BE2C (cell line): ENCODE measurements around the gene ZFAND5.

ENCODE experiments used
- DNase-seq: peaks from one replicate; pipeline ENCODE4 v3.0.0-alpha.2; 2020
- H3K27me3 ChIP-seq: fragments of 250-450 bp; sonication (Bioruptor Pico); 2 replicates; pipeline ENCODE4 v1.5.1; 2020; ENCODE audit warnings: mild to moderate bottlenecking
- H3K36me3 ChIP-seq: fragments of 250-450 bp; sonication (Bioruptor Pico); 2 replicates; pipeline ENCODE4 v1.5.1; 2020; ENCODE audit warnings: mild to moderate bottlenecking
- H3K4me1 ChIP-seq: fragments of 250-450 bp; sonication (Bioruptor Pico); 2 replicates; pipeline ENCODE4 v1.5.1; 2020
- H3K4me3 ChIP-seq: 2 replicates; pipeline ENCODE4 v1.5.1; 2011; ENCODE audit warnings: low read depth, low read length
- H3K9me3 ChIP-seq: fragments of 250-450 bp; sonication (Bioruptor Pico); 2 replicates; pipeline ENCODE4 v1.5.1; 2020
- CTCF ChIP-seq: IDR thresholded peaks from 2 replicates; pipeline ENCODE4 v1.5.1; 2012; ENCODE audit warnings: mild to moderate bottlenecking, low read depth, low read length

The ZFAND5 gene

DNA sequence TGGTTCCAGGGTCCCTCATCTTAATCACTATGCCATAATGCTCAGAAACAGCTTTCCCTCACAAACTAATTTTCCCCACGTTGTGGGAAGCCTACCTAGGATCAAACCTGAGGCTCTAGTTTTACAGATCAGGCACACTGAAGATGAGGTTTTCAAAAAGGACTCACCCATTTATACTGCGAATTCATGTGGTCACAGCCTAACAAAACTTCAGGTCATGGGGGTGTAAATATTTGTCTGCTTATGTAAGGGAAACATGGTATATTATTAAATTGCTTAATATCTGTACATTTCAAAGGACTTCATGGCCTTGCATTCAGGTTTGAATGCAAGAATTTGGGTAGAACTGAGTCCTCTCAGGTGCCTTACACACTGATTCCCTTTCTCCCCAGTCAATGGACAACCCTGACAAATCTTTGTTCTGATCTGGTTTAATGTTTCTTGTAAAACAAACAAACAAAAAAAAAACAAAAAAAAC is 12.1 kb downstream of the ZFAND5 start:
- Histone ChIP-seq H3K27me3 (no peaks in the 10 kb centered on the region), H3K9me3 (no peaks in the 10 kb centered on the region), H3K4me1 (peaks cover 22% of the 10 kb centered on the region), H3K36me3 (peaks cover 54% of the 10 kb centered on the region), H3K4me3 (no peak overlapping the region)
- no peak for TF ChIP-seq CTCF
- DNase-seq = no peak

GRCh38 chr9:72351538-72352453 is 13.2 kb downstream of the ZFAND5 start:
- TF ChIP-seq CTCF = no peak
- H3K36me3 ChIP-seq = peaks cover 43% of the 10 kb centered on the region

GRCh38 chr9:72349911-72350310 is 15.1 kb downstream of the ZFAND5 start:
- H3K4me1 ChIP-seq = no peaks in the 10 kb centered on the region; the same call in 1 of the 2 replicates
- DNase-seq = no peak
- no peak overlapping the region for H3K4me3 ChIP-seq
- peaks cover 25% of the 10 kb centered on the region for H3K36me3 ChIP-seq
- H3K9me3 ChIP-seq = no peaks in the 10 kb centered on the region
- no peaks in the 10 kb centered on the region for H3K27me3 ChIP-seq
- no peak for TF ChIP-seq CTCF

More at GRCh38 chr9:72351538-72352453, 13.2 kb downstream of the ZFAND5 start:
- peaks cover 11% of the 10 kb centered on the region for H3K4me1 ChIP-seq
- DNase-seq = no peak
- no peaks in the 10 kb centered on the region for H3K9me3 ChIP-seq
- no peaks in the 10 kb centered on the region for H3K27me3 ChIP-seq
- H3K4me3 ChIP-seq = no peak overlapping the region

GRCh38 chr9:72349240-72349639 is 15.8 kb downstream of the ZFAND5 start:
- Histone ChIP-seq H3K27me3 (no peaks in the 10 kb centered on the region), H3K4me3 (no peak overlapping the region), H3K4me1 (no peaks in the 10 kb centered on the region; the same call in 1 of the 2 replicates), H3K9me3 (no peaks in the 10 kb centered on the region), H3K36me3 (peaks cover 18% of the 10 kb centered on the region)
- TF ChIP-seq CTCF = no peak
- DNase-seq = no peak

GRCh38 chr9:72346333-72346732 is 18.7 kb downstream of the ZFAND5 start:
- no peak for TF ChIP-seq CTCF
- Histone ChIP-seq H3K27me3 (no peaks in the 10 kb centered on the region), H3K9me3 (no peaks in the 10 kb centered on the region), H3K36me3 (no peaks in the 10 kb centered on the region), H3K4me3 (no peak overlapping the region), H3K4me1 (no peaks in the 10 kb centered on the region; the same call in 1 of the 2 replicates)
- no peak for DNase-seq

- TF ChIP-seq CTCF = no peak
- no peaks in the 10 kb centered on the region for H3K4me1 ChIP-seq
- no peak for DNase-seq
- H3K27me3 ChIP-seq = no peaks in the 10 kb centered on the region
- H3K36me3 ChIP-seq = no peaks in the 10 kb centered on the region
- H3K9me3 ChIP-seq = no peaks in the 10 kb centered on the region; the same call in 1 of the 2 replicates
- H3K4me3 ChIP-seq = no peak overlapping the region
Measured at GRCh38 chr9:72338631-72339030, 26.4 kb downstream of the ZFAND5 start.
